GM18909 (cell line): ENCODE results near the gene HDHD3.
"Not testable (repeated sequence)": the region's sequence is repeated elsewhere in the genome, so short reads cannot be mapped to it uniquely, and the experiment has no call there.

Source experiments
- ATAC-seq: cut with Tn5 transposase; IDR thresholded peaks from one replicate; pipeline ENCODE4 v1.9.1; 2021; ENCODE audit warnings: mild to moderate bottlenecking; ENCODE audit not compliant: unreplicated experiment, poor library complexity

HDHD3 gene, protein sequence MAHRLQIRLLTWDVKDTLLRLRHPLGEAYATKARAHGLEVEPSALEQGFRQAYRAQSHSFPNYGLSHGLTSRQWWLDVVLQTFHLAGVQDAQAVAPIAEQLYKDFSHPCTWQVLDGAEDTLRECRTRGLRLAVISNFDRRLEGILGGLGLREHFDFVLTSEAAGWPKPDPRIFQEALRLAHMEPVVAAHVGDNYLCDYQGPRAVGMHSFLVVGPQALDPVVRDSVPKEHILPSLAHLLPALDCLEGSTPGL

DNA sequence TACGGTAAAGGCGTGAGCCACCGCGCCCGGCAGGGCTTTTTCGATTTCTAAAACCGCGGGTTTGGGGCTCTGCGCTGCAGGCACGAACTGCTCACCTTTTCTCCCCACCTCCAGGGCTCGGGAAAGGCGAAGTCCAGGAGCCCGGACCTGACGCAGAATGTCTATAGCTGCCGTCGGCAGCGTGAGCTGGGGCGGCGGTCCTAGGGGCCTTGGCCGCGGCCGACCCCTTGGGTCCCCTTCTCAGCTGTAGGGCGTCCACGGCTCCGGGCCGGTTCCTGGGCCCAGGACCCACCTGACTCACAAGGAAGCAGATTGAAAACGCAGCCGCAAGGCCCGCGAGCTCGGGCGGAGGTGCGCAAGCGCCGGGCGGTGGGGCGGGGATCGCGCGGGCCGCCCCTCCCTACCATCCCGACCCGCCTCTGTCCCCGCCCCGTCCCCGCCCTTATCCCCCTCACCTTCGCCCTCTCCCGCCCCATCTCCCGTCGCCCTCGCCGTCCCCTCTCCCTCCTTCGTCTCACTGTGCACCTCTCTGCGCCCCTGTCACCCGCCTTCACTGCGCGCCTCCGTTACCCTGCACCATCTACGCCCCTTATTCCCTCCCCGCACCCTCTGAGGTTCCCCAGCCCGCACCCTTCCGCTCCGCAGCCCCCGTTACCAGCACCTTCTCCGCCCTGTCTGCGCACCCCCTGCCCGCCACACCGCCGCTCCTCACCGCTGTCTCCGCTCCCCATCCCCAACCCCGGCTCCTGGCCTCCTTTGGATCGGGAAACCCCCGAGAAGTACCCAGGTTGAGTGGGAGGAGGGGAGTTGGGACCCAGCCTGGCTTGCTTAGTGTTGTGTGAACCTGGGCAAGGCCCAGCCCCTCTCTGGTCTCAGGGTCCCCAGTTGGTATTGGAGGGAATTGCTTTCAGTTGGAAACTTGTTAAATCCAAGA is at the start of gene HDHD3:
Gene HDHD3 (minus strand): TSS at position 353 of the 934 bp plus-strand sequence. CDS start 2,632 bp downstream, outside the sequence.
- ATAC-seq: peak; percentile 87

DNA sequence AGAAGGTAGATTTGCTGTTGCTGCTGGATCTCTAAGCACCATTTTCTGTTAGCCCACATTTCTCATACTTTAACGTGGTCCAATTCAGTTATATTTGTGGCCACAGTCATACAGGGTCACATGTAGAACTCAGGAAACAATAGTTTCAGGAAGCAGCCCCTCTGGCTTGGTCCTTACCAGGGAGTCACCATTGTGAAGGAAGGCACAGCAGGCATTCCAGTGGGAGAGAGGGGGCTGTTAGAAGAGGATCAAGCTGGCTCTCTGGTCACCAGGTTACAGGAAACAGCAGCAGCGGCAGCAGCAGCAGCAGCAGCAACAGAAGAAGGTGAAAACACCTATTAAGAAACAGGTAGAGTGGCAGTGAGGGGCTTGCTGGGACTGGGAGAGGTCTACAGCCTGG is 48.3 kb upstream of the HDHD3 start:
- no peak for ATAC-seq

DNA sequence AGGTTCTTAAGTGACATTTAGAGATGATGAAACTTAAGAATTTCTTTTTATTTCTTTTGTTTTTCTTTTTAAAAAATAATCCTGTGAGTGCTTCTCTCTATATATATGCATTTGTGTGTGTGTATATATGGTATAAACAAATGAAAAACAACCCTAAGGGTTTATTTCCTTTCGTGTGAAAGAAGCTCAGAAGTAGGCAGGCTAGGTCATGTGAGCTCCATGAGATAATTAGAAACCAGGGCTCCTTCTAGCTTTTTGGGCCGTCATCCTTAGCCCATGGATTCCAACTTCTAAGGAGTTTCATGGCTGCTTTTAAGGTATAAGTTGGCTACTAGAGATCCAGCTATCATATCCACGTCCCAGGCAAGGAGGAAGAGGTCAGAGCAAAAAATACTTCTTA is 44.9 kb upstream of the HDHD3 start:
- ATAC-seq: no peak

DNA sequence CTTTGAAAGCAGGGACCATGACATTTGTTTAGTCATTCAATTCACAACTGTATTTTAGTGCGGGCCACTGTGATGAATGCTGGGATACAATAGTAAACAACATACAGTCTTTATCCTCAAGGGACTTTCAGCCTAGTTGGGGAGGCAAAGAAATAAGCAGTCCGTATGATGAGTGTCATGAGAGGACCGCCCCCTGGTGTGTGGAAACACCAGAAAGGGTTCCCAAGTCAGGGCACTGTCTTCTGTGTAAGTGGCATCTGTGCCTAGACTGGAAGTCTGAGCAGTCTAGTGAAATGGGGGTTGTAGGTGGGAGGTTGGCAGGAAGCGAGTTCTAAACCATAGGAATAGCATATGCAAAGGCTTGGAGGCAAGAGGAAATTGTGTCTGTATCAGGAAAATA is 40.6 kb upstream of the HDHD3 start:
- no peak for ATAC-seq

DNA sequence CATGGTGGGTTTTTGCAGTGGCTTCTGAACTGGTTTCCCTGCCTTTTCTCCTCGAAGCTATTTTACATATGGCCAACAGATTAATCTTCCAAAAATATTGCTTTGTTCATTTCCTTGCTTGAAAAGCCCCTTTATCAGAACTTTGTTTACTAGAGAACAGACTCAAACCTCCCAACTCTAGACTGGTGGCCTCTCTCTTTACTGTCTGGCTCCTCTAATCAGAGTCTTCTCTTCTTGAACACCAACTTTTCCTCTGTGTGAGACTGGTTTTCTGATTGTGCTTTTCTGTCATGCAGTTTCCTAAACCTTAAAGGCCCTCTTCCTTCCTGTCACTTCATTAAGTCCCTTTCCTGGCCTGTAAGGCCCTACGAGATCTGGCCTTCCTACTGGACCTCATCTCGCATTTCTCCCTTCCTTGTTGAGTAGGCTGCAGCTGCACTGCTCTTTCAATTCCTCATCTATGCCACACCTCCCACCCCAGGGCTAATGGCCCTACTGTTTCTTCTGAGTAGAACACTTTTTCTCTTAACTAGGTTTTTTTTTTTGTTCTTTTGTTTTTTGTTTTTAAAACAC is 39.4 kb upstream of the HDHD3 start:
- ATAC-seq: peak; percentile 97

DNA sequence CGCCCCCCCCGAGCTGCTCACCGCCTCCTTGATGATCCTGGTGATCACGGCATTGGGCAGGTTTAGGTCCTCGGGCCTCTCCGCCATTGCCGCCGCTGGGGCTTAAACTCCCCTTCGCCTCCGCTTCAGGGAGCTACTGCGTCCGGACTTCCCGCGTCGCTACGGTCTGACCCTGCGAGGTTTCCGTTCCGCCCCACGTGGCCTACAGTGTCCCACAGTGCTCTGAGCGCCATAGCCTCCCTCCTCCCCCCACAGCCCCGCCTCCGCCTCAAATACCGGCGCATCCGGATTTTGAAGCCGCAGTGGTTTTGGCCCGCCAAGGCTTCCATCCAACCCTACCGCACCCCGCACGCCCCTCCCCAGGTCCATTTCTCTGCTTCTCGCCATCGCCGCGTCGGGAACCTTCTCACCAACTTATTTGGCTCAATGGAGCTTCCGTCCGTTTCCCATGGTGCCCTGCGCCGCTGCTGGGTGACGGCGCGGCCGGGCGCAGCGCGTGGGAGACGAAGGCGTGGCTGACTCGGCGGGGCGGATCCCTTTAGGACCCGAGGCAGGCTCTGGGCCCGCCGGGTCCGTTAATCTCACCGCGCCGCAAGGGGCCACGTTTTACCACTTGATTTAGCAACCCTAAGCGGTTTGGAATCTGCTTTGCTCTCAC is 33.5 kb upstream of the HDHD3 start, which contains the start of the genes C9orf43 and POLE3:
Gene C9orf43 (plus strand): TSS at position 541 of the 658 bp plus-strand sequence. CDS start 2,747 bp downstream, outside the sequence.
Gene POLE3 (minus strand): TSS at position 469 of the 658 bp plus-strand sequence. CDS start 382 bp downstream, at position 87.
- ATAC-seq: peak; percentile 93

DNA sequence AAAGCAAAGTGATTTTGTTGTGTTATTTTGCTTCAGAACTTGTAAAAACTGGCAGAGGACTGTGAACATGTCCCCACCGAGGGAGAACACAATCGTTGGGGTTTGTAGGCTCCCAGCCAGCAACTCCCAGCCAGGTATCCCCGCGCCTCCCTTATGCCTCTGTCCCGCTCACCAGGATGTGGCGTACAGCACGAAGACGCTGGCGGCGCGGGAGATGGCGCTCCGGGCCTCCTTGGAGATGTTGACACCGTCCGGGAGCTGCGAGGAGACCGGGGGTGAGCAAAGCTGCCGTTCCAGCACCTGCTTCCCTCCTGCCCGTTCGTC is 33.1 kb upstream of the HDHD3 start:
- ATAC-seq: no peak

DNA sequence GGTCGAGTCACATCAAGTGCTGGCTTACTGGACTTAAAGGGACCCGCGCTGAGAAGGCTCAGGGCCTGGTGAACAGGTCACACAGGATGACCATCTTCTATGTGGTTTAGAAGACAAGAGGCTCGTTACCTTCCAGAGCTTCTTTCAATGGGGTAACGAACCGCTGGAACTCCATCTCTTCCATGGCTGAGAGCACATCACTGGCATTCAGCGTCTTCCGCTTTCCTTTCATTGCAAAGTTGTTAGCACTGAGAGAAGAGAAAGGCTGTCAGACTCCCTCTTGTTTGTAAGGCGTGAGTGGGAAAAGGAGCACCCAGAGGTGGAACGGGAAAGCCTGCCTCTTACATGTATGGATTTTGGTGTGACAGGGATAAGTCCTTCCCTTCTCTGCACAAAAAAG is 32.7 kb upstream of the HDHD3 start:
- ATAC-seq: no peak

DNA sequence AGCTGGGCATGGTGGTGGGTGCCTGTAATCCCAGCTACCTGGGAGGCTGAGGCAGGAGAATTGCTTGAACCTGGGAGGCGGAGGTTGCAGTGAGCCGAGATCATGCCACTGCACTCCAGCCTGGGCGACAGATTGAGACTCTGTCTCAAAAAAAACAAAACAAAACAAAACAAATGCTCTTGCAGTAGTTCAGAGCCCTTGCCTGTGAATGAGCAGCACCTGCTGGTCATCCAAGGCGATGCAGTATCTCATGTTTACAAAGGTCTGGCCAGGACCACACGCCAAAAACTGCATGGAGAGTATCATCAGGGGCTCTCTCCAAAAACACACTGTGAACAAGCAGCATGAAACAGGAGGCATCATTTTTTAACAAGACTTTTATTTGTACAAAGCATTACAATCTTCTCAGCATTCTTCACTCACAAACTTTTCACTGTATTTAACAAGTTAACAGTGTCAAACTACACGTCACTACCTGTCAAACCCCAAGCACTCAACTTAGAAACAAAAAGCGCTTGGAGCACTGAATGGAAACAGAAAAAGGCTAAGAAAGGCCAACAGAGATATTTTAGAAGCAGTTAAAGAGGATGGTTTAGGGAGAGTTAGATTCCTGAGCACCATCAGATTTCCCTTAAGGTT is 30.2 kb upstream of the HDHD3 start:
- ATAC-seq: peak; percentile 33

DNA sequence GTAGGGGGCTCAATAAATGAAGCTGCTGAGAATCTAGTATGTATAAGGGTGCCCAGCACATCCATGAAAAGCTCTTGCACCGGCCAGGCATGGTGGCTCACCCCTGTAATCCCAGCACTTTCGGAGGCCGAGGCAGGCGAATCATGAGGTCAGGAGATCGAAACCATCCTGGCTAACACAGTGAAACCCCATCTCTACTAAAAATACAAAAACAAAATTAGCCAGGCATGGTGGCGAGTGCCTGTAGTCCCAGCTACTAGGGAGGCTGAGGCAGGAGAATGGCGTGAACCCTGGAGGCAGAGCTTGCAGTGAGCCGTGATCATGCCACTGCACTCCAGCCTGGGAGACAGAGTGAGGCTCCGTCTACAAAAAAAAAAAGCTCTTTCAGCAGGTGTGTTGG is 29.6 kb upstream of the HDHD3 start:
- ATAC-seq: not testable (repeated sequence)

DNA sequence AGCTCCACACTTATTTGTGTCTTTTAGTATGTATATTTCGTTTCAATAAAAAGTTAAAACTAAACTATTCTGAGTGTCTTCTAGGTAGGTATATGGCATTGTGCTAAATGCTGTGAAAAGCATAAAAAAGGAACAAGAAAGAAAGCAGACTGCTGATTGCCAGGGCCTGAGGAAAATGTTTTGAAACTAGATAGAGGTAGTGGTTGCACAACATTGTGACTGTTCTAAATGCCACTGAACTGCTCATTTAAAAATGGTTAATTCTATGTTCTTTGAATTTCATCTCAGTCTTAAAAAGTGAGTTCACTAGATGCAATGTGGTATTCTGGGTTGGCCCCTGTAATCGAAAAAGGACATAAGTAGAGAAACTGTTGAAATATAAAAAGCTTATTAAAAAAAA is 26.9 kb upstream of the HDHD3 start:
- ATAC-seq: no peak

DNA sequence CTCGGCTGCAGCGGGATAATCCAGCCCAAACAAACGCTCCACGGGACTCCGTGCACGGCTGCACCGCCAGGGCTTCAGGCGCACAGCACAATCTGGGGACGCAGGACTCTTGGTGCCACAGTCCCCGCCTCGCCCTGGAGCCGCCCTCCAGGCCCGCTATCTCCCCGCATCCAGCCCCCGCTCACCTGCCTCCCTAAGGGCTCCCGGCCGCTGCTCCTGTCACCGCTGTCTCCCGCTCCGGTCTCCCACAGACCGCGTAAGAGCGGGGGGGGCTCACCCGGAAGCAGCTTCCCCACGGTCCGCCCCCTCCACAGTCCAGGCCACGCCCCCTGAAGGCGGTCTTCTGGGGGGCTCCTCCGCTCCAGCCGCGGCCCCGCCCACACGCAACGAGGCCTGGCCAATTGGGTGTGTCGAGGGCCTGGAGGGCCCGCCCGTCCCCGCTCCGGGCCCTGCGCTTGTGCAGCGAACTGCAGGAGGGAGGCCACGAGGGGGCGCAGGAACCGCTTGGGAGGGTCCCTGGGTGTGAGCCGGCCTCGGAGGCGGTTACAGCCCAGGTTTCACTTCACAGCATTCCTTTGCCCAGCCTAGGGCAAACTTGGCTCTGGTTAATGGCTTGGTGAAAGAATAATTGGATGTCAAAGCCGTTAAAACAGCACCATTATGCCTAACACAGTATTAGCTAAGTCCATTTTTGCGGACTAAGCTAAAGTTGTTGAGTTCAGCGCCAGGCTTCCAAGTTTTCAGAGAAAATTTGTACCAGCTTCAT is 24.4 kb upstream of the HDHD3 start, which contains the start of gene ALAD:
Gene ALAD (minus strand): TSS at position 258 of the 766 bp plus-strand sequence. CDS start 7,725 bp downstream, outside the sequence.
- peak; percentile 99 for ATAC-seq

DNA sequence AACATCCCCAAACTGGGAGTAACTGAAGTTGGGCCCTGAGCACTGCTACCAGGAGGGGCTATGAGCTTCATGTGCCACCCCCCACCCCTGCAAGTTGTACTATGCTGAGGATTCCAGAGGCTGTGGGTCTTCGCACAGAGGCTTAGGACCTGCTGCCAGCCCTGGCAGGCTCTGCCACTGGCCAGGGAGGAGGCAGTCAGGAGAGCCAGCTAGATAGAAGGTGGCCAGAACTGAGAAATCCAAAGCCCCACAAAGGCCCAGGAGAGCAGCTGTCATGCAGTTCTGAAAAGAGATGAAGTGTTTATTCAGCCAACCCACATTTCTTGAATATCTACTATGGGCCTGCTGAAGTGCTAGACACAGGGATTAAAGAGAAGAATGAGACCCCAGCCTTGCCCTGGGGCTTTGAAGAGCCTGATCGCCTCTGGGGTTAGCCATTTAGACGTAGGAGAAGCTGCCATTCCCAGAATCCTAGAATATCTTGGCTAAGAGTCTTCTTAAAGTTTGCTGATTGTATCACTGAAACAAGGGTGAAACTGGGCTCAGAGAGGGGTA is 22.9 kb upstream of the HDHD3 start:
- no peak for ATAC-seq

DNA sequence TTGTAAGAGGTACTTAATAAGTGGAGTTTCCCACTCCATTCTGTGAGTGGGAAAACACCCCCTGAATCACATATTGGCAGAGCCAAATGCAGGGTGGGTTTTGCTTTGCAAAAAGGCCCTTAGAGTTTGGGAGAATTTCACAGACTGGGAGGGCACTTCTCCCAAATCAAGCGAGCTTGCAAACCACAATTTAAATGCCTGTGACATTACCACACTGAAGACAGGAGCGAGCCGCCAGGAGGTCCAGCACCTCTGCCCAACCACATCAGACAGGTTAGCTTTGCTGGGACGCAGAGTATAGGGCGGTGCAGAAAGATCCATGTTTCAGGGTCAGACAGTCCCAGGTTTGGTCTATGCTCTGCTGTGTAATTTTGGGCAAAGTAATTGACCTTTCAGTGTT is 22.0 kb upstream of the HDHD3 start:
- no peak for ATAC-seq

DNA sequence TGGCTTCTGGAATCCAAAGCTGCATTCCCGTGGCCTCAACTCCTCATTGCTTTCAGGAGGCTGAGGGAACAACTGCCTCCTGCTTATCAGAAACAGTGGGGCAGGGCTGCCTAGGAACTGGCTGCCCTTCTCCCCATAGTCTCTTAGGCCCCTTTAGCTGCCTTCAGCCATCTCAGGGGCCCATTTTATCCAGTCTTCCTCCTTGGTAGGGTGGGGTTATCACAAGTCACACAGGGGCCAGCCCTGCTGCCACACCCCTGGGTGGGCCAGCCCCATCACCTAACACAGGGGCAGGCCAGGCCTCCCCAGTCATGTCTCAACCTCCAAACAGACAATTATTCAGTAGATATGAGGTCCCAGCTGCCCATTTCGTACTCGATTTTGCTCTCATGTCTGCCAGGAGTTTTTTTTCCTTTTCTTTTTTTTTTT is 20.4 kb upstream of the HDHD3 start:
- no peak for ATAC-seq

DNA sequence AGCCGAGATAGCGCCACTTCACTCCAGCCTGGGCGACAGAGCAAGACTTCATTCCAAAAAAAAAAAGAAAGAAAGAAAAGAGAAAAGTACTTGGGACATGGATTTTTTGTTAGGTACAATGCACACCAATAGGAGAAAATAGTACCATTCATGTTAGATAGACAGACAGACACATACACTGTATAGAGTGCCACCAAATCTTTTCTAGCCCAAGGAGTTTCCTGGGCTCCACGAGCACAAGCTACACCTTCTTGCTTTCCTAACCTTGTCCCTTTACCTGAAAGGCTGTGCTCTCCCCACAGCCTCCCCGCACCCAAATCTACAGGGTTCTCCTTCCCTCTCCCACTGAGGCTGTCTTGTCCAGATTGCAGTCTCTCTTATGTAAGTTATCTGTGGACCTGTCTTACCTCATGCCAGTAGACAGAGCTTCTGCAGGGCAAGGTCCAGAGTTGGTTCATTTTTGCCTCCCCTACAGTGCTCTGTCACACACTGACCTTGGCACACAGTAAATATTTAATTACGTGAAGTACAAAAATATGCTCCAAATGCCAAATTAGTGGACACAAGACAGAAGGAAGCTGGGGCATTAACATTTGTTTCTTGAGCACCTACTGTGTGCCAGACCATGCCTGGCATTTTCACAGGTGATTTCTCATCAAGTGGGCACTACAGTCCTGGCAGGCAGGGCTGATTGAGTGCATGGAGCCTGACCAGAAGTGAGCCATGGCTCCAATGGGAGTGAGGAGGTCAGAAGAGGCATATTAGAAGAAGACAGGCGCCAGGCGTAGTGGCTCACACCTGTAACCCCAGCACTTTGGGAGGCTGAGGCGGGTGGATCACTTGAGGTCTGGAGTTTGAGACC is 18.4 kb upstream of the HDHD3 start:
- ATAC-seq: no peak

DNA sequence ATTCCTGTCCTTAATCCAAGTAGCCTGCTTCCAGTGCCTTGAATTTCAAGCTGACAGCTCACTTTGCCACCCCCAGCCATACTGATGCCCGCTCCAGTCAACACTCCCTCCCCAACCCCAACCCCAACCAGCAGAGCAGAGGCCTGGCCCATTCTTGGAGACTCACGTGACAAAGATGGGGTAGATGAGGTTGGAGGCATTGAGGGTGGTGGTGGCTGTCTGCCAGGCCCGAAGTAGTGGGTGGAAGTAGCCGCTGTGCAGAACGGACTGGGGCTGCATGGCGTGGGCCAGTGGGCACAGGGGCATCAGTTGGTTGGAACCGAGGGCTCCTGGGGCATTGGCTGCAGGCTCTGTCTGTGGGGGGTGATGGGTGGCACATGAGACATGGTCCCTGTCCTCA is 16.5 kb upstream of the HDHD3 start:
- ATAC-seq: no peak

DNA sequence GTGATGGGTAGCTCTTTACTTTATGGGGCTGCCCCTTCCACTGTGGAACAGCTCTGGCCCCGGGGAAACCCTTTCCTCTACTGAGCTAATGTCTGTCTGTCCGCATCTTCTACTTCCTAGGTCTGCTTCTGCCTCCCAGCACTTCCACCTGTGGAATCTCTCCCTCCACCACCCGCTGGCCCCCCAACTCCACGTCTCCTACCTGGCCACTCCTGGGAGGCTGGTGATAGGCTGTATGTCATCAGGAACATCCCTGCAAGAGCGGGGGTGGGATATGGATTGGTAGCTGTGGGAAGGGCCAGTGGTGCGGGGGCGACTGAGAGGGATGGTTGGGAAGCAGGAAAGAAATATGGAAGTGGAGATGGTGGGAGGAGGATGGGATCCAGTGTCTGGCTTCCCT is 15.1 kb upstream of the HDHD3 start:
- ATAC-seq: no peak
